Common myeloid progenitor, CD34-positive (primary cell): ENCODE data around the gene ADH5.
"Not testable (repeated sequence)": the region's sequence is repeated elsewhere in the genome, so short reads cannot be mapped to it uniquely, and the experiment has no call there.

Experiments used
- CTCF ChIA-PET: fragments of 350-600 bp; sonication (Branson Sonifier 250); formaldehyde crosslinking; loops from one replicate; lab custom pipeline; 2021; ENCODE audit warnings: antibody characterized with exemption; lab: Charles Lee
- POLR2A ChIA-PET: fragments of 350-600 bp; sonication (Branson Sonifier 250); formaldehyde crosslinking; loops from one replicate; lab custom pipeline; 2021; ENCODE audit warnings: antibody characterized with exemption; lab: Charles Lee
- DNase-seq, 3 donors: peaks; one replicate each; pipeline versions ENCODE4 v3.0.0 to v3.0.0-alpha.2; 2013
- H3K27ac ChIP-seq, 2 experiments: 1 replicate in 1 of 2; 2 replicates in 1 of 2; pipeline ENCODE4 v1.7.0; 2013; ENCODE audit warnings: inconsistent platforms in 2 of 2, low read length in 2 of 2, mild to moderate bottlenecking in 2 of 2, low read depth in 1 of 2, moderate library complexity in 1 of 2; ENCODE audit not compliant: severe bottlenecking in 2 of 2, insufficient read depth in 1 of 2, poor library complexity in 1 of 2
- H3K27me3 ChIP-seq, 5 experiments: replicated peaks in 2 of 5; 1 replicate in 3 of 5; 2 replicates in 2 of 5; pipeline versions ENCODE4 v1.6.1 to v1.7.0; 2013; ENCODE audit warnings: low read length in 4 of 5, mild to moderate bottlenecking in 2 of 5, moderate library complexity in 2 of 5, inconsistent platforms in 1 of 5; ENCODE audit not compliant: insufficient read depth in 5 of 5, control insufficient read depth in 4 of 5
- H3K36me3 ChIP-seq, 4 experiments: 1 replicate in 2 of 4; 2 replicates in 2 of 4; pipeline versions ENCODE4 v1.6.1 to v1.7.0; 2013; ENCODE audit warnings: low read length in 3 of 4, control low read depth in 1 of 4, mild to moderate bottlenecking in 1 of 4; ENCODE audit not compliant: control insufficient read depth in 4 of 4, insufficient read depth in 4 of 4
- H3K4me1 ChIP-seq, 4 experiments: 1 replicate in 3 of 4; 2 replicates in 1 of 4; pipeline versions ENCODE4 v1.6.1 to v1.7.1; 2013; ENCODE audit warnings: low read length in 3 of 4, mild to moderate bottlenecking in 3 of 4, control low read depth in 1 of 4, inconsistent platforms in 1 of 4, moderate library complexity in 1 of 4; ENCODE audit not compliant: control insufficient read depth in 4 of 4, insufficient read depth in 4 of 4; ENCODE audit errors: control extremely low read depth in 1 of 4
- H3K4me3 ChIP-seq, 7 experiments: 1 replicate in 4 of 7; 2 replicates in 3 of 7; pipeline versions ENCODE4 v1.5.1 to v1.7.0; 2013; ENCODE audit warnings: mild to moderate bottlenecking in 7 of 7, low read length in 6 of 7, moderate library complexity in 6 of 7, inconsistent platforms in 2 of 7, low read depth in 2 of 7, control low read depth in 1 of 7; ENCODE audit not compliant: insufficient read depth in 4 of 7, control insufficient read depth in 1 of 7; ENCODE audit errors: extremely low read depth in 1 of 7
- H3K9me3 ChIP-seq, 5 experiments: 1 replicate in 4 of 5; 2 replicates in 1 of 5; pipeline versions ENCODE4 v1.6.1 to v1.7.1; 2013; ENCODE audit warnings: low read length in 4 of 5, mild to moderate bottlenecking in 2 of 5, inconsistent platforms in 1 of 5, low read depth in 1 of 5, moderate library complexity in 1 of 5; ENCODE audit not compliant: control insufficient read depth in 4 of 5, insufficient read depth in 2 of 5; ENCODE audit errors: control extremely low read depth in 1 of 5
- WGBS: methylation state at CpG from one replicate; pipeline ENCODE4 v1.1.5; 2013; ENCODE audit not compliant: insufficient coverage; 5-methylcytosine and 5-hydroxymethylcytosine counted together

ADH5 gene

DNA sequence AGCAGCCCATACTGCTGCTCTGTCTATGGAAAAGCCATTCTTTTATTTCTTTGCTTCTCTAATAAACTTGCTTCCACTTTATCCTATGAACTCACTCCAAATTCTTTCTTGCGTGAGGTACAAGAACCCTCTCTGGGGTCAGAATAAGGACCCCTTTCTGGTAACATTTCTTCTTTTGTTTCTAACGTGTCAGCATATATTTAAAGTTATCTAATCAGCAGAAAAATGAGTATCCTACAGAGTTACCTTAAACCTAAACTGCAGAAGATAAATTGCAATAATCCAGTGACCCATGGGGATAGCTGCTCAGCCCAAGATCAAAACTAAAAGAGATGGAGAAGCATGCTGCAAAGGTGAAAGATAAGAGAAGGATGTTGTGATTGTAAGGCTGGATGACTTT, 4.0 kb downstream of the ADH5 start:
- DNase-seq, result no peak
- ChIA-PET CTCF (interaction anchor here (2.7 kb wide), 1 partner anchor 28 kb away, joined by 15 read pairs; no protein-coding TSS in a partner anchor), POLR2A (no interaction called here)
- H3K4me3 ChIP-seq, result no peak overlapping the region
- H3K4me1 ChIP-seq, result peaks cover 4 to 13% (median 9%) of the 10 kb centered on the region in 4 experiments
- WGBS, result no CpG with 5 or more reads among the region's 2 CpGs
- H3K27ac ChIP-seq, result no peak overlapping the region
- no peaks in the 10 kb centered on the region for H3K9me3 ChIP-seq
- no peaks in the 10 kb centered on the region for H3K27me3 ChIP-seq
- peaks cover 14 to 58% (median 45%) of the 10 kb centered on the region in 4 experiments for H3K36me3 ChIP-seq

GRCh38 chr4:99082192-99082591, 6.4 kb downstream of the ADH5 start:
- H3K4me1 ChIP-seq, result peaks cover 0 to under 1% (median 0%) of the 10 kb centered on the region in 4 experiments
- CTCF ChIA-PET, result no interaction called here
- H3K27me3 ChIP-seq, result no peaks in the 10 kb centered on the region
- H3K9me3 ChIP-seq, result no peaks in the 10 kb centered on the region
- no peak for DNase-seq
- H3K4me3 ChIP-seq, result no peak overlapping the region
- POLR2A ChIA-PET, result interaction anchor here (0.6 kb wide), 1 partner anchor 296 kb away, joined by 3 read pairs; no protein-coding TSS in a partner anchor
- WGBS, result 96% methylated on average over 5 of the region's 5 CpGs
- H3K27ac ChIP-seq, result no peak overlapping the region
- peaks cover 23 to 72% (median 52%) of the 10 kb centered on the region in 4 experiments for H3K36me3 ChIP-seq

DNA sequence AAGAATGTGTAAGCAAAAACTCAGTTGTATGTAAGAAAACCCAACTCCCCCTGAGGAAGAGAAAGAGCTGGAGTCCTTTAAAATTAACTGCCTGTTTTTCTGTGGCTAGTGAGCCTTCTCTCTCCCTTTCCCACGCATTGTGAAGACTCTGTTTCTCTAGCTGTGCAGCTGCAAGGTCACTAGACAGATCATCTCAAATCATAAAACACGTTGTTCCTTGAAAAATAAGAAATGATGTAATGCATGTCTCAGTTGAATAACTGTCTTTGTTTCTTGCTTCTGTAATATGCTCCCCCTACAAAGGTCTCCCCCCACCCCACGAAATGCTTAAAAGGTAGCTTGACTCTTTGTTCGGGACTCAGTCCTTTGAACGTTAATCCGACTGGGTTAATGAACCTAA, 7.7 kb downstream of the ADH5 start:
- CTCF ChIA-PET, result interaction anchor here (1.3 kb wide), 1 partner anchor 24 kb away, joined by 3 read pairs; no protein-coding TSS in a partner anchor
- H3K4me1 ChIP-seq, H3K27ac ChIP-seq, H3K27me3 ChIP-seq, POLR2A ChIA-PET, DNase-seq, H3K9me3 ChIP-seq, H3K4me3 ChIP-seq: not testable (repeated sequence)
- peaks cover 30 to 84% (median 58%) of the 10 kb centered on the region in 4 experiments for H3K36me3 ChIP-seq
- WGBS, result 92% methylated on average over 2 of the region's 6 CpGs

GRCh38 chr4:99079625-99080295, 8.8 kb downstream of the ADH5 start:
- ChIA-PET POLR2A (no interaction called here), CTCF (interaction anchor here (1.3 kb wide), 1 partner anchor 23 kb away, joined by 3 read pairs; no protein-coding TSS in a partner anchor)
- Histone ChIP-seq H3K27me3 (no peaks in the 10 kb centered on the region), H3K4me3 (no peak overlapping the region), H3K27ac (no peak overlapping the region), H3K9me3 (no peaks in the 10 kb centered on the region), H3K4me1 (no peaks in the 10 kb centered on the region), H3K36me3 (peaks cover 33 to 86% (median 54%) of the 10 kb centered on the region in 4 experiments)
- no peak for DNase-seq
- 80% methylated on average over 1 of the region's 5 CpGs for WGBS

- ChIA-PET POLR2A (interaction anchor here (0.6 kb wide), 1 partner anchor 892 kb away, joined by 3 read pairs; no protein-coding TSS in a partner anchor), CTCF (no interaction called here)
- peaks cover 31 to 87% (median 51%) of the 10 kb centered on the region in 4 experiments for H3K36me3 ChIP-seq
- 100% methylated on average over 1 of the region's 5 CpGs for WGBS
- no peaks in the 10 kb centered on the region for H3K4me1 ChIP-seq
- H3K9me3 ChIP-seq, result no peaks in the 10 kb centered on the region
- no peak overlapping the region for H3K27ac ChIP-seq
- no peak overlapping the region for H3K4me3 ChIP-seq
- no peaks in the 10 kb centered on the region for H3K27me3 ChIP-seq
- DNase-seq, result no peak
Observed at GRCh38 chr4:99078931-99079624, 9.5 kb downstream of the ADH5 start.

DNA sequence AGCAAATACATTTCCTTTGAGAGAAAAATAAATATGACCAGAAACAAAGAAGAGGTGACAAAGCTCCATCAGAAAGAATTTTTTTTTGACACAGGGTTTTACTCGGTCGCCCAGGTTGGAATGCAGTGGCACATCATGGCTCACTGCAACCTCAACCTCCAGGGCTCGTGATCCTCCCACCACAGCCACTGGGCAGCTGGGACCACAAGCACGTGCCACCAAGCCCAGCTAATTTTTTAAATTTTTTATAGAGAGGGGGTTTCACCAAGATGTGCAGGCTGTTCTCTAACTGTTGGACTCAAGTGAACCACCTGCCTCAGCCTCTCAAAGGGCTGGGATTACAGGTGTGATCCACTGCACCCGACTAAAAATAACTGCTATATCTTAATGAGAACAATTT, 10.3 kb downstream of the ADH5 start:
- no peak for DNase-seq
- 96% methylated on average over 2 of the region's 5 CpGs for WGBS
- H3K4me3 ChIP-seq, result no peak overlapping the region
- H3K4me1 ChIP-seq, result no peaks in the 10 kb centered on the region
- no peak overlapping the region for H3K27ac ChIP-seq
- no peaks in the 10 kb centered on the region for H3K27me3 ChIP-seq
- no peaks in the 10 kb centered on the region for H3K9me3 ChIP-seq
- H3K36me3 ChIP-seq, result peaks cover 30 to 88% (median 51%) of the 10 kb centered on the region in 4 experiments
- ChIA-PET CTCF (interaction anchor here (0.9 to 1.4 kb wide), 2 partner anchors 9 to 19 kb away, joined by 3 to 4 read pairs; no protein-coding TSS in a partner anchor), POLR2A (interaction anchor here (0.6 kb wide), 1 partner anchor 891 kb away, joined by 3 read pairs; no protein-coding TSS in a partner anchor)
